UCSD-AML1 (cell line): ENCODE measurements around the gene UFD1.

Experiments used
- DNase-seq: peaks from one replicate; lab custom pipeline; 2025; ENCODE audit not compliant: unreplicated experiment; lab: John Stamatoyannopoulos, UW

Gene UFD1

DNA sequence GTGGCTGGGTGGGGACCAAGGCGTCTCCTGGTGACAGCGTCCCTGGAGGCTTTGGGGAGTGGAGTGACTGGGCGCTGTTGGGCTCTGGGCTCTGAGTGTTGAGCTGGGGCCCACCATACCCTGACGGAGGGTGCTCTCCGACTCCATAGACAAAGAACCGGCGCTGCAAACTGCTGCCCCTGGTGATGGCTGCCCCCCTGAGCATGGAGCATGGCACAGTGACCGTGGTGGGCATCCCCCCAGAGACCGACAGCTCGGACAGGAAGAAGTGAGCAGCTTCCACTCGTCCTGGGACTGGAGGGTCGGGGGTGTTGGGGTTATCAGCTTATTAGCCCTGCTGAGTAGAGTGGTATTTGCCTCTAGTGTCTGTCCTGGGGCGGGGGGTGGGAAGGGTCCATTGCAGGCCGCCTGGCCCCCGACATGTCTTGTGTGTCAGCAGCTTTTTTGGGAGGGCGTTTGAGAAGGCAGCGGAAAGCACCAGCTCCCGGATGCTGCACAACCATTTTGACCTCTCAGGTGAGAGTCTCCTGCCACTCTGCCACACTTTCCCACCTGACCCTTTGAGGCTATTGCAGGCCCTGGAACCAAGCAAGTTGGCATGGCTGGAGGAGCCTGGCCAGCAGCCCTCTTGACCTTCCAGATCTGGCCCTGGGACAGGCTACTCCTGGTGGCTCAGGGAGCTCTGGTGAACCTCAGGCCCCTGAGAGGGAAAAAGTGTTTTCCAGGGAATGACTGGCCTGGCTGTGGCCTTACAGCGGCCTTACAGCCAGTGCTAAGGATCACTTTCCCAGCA lies 37.6 kb upstream of the UFD1 start:
- DNase-seq, result no peak

DNA sequence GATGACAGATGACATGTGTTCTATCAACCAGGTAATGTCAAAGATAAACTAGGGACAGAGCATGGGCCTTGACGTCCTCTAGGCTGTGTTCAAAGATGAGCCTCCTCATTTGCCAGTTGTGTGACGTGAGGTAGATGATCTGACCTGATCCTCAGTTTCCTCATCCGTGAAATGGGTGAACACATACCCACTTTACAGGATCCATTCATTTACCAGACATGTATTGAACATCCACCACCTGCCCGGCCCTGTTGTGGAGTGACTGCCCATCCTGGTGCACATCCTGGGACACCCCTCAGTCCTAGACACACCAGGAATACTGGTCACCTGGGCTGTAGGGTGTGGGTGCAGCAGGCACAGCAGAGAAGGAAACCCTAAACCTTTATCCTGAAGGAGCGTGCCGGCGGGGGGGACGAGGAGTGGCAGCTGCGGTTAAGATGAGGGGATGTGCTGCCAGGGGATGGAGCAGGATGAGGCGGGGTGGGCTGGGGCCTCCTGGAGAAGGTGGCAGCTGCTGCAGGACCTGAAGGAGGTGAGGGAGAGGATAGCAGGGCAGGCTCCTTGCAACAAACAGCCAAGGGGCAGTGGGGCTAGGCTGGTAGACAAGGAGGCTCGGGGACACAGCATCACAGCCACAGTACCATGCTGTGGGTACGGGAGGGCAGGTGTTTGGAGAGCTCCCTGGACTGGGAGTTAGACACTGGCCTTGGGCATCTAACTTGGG lies 36.8 kb upstream of the UFD1 start:
- no peak for DNase-seq

DNA sequence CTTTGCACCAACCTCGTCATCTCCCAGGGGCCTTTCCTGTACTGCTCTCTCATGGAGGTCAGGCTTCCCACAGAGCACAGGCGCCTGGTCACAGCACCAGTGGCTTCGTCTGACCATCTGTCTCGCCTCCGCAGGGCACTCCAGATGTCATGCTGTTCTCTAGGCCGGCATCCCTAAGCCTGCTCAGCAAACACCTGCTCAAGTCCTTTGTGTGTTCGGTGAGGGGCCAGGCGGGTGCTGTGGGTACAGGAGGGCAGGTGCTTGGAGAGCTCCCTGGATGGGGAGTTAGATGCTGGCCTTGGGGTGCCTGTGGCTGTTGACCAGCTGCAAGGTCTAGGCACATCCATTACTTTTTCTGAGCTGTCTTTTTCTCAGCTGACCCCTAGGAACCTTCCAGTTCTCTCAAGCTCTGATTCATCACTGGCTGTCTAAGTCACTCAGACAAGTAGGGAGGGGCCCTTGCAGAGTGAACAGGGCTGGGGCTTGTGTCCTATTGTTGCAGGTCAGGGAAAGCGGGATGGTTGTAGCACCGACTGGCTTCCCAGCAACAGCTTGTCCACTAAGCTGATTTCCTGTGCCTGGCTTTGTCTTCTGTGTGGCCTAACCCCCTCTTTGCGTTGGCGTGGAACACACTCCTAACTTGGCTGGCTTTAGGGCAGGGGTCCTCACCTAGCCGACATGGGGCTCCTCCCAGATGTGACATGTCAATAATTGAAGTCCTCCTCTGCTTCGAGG lies 36.0 kb upstream of the UFD1 start:
- no peak for DNase-seq

DNA sequence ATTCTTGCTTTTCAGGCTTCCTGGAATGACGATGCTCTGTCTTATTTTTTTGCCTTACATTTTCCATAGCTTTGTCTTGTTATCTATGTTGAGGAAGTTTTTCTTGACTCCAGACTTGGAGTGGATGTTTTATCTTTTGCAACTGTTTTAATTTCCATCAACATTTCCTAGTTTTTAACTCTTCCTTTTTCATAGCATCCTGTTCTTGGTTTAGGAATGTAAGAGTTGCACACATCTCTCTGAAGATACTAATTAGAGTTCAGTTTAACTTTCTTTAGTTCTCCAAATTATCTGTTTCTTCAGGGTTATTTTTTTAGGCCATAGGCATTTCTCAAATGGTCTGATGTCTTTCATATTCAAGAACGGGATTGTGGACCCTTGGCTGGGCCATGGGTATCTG lies 34.8 kb upstream of the UFD1 start:
- no peak for DNase-seq

DNA sequence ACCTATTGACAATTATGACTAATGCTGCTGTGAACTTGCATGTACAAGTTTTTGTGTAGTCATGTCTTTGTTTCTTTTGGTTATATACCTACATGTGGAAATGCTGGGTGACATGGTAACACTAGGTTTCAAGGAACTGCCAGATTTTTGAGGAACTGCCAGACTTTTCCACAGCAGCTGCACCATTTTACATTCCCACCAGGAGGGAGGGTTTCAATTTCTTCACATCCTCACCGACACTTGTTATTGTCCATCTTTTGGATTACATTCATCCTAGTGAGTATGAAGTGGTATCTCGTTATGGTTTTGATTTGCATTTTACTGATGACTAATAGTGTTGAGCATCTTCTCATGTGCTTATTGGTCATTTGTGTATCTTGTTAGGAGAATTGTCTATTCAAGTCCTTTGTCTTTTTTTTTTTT lies 31.9 kb upstream of the UFD1 start:
- DNase-seq, result no peak

DNA sequence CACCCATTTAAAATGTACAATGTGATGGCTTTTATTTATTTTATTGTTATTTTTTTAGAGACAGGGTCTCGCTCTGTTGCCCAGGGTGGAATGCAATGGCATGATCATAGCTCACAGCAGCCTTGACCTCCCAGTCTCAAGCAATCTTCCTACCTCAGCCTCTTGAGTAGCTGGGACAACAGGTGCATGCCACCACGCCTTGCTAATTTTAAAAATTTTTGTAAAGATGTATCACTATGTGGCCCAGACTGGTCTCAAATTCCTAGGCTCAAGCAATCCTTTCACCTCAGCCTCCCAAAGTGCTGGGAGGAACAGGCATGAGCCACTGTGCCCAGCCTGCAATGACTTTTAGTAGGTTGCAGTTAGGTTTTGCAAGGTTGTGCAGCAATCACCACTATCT lies 30.9 kb upstream of the UFD1 start:
- no peak for DNase-seq

DNA sequence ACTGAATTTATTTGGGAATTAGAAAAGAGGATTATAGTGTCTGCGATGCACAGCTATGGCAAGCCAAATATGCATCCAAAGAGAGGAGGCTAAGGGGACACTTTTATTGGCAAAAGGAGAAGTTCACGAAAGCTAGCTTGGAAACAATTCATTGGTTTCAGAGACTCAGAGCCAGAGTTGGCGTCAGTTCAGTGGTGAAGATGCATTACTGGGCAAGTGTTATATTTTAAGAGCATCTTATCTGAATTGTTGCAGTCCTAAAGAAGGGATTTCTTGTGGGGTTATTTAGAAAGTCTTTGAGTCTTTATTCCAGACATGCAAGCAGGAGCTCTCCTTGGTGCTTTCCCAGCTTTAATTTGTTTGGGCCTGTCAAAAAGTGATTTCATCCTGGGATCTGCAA lies 30.2 kb upstream of the UFD1 start:
- DNase-seq, result no peak

DNA sequence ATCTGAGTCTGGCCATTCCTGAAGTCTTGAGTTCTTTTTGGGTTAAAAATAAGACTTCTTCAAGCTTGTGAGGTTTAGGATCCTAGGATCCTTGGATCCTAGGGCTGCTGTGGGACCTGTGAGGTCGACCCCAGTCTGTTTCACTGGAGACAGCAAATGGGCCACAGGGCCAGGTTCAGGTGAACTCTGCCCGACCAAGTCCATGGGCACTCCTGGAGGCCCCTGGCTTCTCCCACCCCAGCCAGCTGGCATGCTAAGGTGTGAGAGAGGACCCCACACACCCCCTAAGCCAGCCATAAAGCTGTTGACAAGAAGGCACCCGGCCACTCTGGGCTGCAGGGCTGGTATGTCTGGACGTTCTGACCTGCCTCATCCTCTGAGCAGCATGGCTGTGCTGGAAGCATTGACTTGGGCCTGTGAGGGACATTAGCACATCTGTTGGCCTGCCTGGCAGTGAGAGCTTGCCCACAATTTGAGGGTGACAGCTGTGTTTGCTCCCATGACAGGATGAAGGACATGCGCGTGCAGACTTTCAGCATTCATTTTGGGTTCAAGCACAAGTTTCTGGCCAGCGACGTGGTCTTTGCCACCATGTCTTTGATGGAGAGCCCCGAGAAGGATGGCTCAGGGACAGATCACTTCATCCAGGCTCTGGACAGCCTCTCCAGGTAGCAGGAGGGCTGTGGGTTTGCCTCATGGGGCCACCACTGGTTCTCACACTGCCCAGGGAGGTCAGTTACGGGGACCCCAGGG lies 29.2 kb upstream of the UFD1 start:
- no peak for DNase-seq

DNA sequence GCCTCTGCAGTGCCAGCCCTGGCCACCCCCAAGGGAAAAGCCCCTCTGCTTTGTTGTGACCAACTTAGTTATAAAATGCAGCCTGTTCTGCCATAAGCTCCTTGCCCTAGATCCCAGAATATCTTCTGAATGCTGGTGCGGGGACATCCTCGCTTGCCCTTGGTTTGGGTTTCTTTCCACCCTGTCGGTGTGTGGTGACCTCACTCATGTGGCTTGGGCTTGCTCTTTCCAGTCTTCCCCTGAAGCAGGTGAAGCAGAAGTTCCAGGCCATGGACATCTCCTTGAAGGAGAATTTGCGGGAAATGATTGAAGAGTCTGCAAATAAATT lies 28.5 kb upstream of the UFD1 start:
- DNase-seq, result no peak

DNA sequence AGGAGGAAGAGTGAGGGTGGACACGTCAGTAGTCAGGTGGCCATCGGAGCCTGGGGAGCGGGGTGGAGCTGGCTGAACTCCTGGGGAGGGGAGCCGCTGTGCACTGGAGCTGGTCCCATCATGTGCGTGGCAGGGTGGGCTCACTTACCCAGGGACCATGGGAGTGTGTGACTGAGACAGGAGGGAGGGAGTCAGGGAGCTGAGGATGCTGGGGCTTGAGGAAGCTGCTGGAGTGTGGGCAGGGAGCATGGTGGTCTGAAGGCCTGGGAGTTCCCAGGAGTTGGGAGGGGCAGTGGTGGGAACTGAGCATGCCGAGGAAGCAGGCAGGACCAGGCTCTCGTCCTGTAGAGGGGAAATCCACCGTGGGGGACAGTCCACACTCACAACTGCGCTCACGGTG lies 27.2 kb upstream of the UFD1 start:
- DNase-seq, result no peak

DNA sequence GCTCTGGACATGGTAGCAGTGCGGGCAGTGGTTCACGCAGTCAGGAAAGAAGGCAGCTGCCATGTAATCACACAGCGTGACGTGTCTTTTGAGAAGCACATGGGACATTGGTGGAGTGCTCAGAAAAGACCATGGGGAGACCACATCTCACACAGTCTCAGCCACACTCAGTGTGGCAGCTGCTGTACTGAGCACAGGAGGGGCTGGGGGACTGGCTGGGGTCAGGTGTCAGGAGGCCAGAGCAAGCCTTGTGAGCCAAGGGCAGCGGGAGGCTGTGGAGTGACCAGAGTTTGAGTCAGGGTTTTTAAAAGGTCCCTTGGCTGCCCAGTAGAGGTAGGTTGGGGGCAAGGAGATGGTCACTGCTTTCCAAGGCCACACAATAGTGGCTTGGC lies 26.7 kb upstream of the UFD1 start:
- no peak for DNase-seq

DNA sequence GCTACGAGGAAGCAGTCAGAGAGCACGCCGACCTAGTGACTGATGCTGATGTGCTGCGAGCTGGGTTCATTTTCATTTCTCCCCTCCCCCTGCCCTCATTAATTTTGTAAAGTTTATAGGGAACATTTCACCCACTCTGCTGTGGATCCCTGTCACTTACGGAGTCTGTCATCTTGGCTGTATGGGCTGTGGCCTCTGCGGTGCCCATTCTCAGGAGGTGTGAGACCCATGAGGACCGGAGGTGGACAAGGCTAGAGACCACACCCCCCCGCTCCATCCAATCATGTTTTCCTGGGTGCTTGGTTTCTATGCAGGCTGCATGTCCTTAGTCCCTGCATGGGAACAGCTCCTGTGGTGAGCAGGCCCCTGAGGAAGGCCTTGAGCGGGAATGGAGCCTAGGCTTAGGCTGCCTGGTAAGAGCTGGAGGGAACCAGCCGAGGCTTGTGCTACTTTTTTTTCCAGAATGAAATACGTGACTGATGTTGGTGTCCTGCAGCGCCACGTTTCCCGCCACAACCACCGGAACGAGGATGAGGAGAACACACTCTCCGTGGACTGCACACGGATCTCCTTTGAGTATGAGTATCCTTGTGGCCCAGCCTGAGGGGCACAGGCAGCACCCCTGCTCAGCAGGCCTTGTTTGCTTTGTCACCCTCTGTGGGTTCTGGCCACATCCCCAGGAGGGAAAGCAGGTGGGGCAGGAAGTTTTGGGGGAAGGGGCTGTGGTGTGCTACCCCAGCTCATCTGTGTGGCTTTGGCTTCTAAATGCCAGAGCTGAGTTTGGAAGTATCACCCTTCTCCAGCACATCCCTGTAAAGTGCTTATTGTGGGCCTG lies 26.1 kb upstream of the UFD1 start:
- no peak for DNase-seq

DNA sequence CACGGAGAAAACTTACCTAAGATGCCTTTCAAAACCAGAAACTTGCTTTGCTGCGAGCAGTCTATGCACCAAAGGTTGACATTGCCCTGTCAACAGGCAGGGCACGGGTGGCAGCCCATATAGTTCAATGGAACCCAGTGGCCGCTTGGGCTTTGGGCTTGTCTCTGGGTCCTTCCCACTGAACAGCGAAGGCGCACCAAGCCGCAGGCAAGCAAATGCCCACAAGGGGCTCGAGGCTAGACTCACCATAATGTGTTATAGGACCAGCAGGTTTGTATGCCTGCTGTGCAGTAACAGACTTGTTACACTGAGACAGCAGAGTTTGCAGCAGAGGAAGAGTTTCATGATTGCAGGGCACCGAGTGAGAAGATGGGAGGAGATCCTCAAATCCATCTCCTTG lies 24.9 kb upstream of the UFD1 start:
- no peak for DNase-seq

DNA sequence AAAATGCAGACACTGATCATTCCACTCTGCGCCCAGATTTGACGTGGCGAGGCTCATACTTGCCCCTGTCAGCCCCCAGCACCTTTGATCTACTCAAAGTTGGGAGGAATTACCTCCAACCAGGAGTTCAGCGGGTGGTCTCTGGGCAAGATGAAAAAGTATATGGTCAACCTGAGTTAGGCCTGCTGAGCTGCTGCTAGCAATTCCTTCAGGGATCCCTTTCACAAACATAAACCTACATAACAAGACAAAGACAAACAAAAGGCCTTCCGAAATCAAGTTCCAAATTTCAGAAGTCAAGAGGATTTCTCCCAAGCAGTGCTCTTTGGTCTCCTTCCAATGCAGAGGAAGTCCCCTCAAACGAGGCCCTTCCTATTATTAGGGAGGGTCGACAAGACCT lies 24.4 kb upstream of the UFD1 start:
- no peak for DNase-seq

DNA sequence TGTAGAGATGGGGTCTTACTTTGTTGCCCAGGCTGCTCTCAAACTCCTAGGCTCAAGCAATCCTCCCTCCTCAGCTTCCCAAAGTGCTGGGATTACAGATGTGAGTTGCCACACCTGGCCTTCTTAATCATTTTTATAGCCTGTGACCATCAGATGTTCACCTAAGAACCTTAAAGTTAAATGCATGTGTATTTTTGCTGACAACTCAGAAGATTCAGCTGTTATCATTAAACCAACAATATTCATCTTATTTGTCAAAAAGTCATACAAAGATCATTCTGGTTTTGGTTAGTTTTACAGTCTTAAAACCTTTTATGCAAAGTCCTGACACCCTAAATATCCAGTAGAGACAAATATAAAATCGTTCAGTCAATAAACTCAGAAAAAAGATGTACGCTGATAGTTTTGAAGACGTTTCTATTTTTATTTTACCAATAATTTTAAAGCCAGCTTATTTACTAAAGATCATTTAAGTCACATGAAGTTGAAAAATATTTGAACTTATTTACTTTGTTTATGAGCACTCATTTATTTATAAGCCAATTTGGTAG lies 23.0 kb upstream of the UFD1 start:
- no peak for DNase-seq

DNA sequence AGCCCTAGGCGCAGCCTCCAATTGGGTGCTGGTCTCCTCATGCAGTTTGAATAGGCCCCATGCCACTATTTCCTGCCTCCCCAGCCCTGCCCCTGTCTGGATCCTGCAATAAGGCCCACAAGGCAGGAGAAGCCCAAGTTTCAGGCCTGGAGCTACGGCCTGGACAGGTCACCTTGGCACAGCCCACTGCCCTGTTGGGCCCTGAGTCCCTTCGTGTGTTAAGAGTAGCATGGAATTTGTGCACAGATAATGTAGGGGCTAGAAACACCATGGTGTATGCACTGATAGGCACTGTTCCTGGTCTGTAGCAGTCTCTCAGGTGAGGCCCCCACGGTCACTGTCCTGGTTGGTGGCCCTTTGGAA lies 20.9 kb upstream of the UFD1 start:
- no peak for DNase-seq

DNA sequence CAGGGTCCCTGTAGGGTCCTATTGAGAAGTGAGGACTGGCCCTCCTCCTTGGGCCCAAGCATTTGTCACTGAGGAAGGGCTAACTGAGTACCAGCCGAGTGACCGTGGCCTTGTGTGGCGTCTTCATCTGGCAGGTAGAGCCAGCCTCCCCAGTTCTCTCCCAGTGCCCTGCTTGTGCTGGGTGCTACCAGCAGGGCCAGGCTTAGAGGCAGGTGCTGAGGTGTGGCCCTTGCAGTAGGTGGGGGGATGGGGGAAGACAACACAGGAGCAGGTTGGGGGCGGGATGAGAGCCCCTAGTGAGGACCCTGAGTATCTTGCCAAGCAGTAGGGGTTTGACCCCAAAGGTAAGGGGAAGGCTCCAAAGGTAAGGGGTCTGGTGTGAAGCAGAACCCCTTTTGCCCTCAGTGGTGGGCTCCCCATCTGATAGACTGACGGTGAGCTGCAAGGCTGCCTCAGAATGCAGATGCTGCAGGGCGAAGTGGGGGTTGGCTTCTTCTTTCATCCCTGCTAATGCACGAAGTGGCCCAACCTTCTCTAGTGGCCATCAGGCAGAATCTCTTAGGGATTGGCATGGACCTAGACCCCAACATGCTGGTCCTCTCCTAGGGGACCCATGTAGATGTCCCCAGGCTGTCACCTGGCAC lies 20.4 kb upstream of the UFD1 start:
- no peak for DNase-seq

DNA sequence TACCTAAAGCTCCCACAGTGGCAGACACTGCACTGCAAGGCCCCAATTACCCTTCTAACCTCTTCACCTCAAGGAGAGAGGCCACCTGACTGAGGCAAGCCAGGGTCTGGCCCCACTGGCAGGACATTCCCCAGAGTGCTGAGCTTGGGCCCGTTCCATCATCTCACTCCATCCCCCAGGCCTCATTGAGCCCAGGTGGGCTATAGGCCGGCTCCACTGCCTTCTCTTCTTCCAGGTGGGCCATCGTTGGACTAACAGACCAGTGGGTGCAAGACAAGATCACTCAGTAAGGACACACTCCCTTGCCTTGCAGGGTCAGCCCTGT lies 19.8 kb upstream of the UFD1 start:
- no peak for DNase-seq

DNA sequence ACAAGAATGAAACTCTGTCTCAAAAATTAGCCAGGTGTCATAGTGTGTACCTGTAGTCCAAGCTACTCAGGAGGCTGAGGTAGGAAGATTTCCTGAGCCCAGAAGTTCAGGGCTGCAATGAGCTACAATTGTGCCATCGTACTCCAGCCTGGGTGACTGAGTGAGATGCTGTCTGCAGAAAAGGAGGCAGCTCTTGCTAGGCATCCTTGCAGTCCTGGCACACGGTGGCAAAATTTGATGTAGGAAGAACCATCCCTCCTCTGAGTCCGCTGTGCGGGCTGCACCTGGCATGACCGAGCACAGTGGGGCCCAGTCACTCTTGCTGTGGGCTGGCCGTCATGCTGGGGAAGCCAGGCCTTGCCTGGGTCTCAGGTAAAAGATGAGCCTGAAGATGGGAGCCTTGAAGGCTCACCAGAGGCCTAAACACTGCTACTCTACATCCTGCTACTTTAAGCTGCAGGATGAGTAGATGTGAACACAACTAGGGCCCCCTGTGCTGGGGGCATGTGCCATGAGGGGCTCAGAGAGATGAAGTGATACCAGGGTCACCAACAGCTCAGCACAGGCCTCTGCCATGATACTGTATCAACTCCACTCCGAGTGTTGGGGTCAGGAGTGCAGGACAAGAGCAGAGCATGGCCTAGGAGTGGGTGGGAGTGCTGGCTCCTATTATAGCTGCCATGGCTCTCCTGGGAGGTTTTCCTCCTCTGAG lies 19.3 kb upstream of the UFD1 start:
- no peak for DNase-seq
